Neuronal stem cell (in vitro differentiated cells): ENCODE measurements around the gene CNNM2.

Experiments used
- DNase-seq: peaks from one replicate; pipeline ENCODE4 v3.0.0-alpha.2; 2013; ENCODE audit warnings: low spot score
- H2AFZ ChIP-seq: one replicate; pipeline ENCODE4 v1.6.1; 2013; ENCODE audit warnings: mild to moderate bottlenecking, low read length, inconsistent platforms
- H2AK5ac ChIP-seq: 2 replicates; pipeline ENCODE4 v1.6.1; 2013; ENCODE audit warnings: low read depth, mild to moderate bottlenecking, inconsistent platforms, low read length, moderate library complexity, mixed read lengths
- H2BK120ac ChIP-seq: 2 replicates; pipeline ENCODE4 v1.6.1; 2013; ENCODE audit warnings: low read depth, mild to moderate bottlenecking, inconsistent platforms, low read length, moderate library complexity, mixed read lengths
- H2BK12ac ChIP-seq: one replicate; pipeline ENCODE4 v1.6.1; 2013; ENCODE audit warnings: low read length, inconsistent platforms
- H2BK15ac ChIP-seq: 2 replicates; pipeline ENCODE4 v1.6.1; 2013; ENCODE audit warnings: mild to moderate bottlenecking, low read length, inconsistent platforms, mixed read lengths
- H2BK5ac ChIP-seq: one replicate; pipeline ENCODE4 v1.6.1; 2013; ENCODE audit warnings: inconsistent platforms, mild to moderate bottlenecking, low read length, moderate library complexity
- H3K14ac ChIP-seq: one replicate; pipeline ENCODE4 v1.6.1; 2013; ENCODE audit warnings: low read length, inconsistent platforms
- H3K18ac ChIP-seq: 2 replicates; pipeline ENCODE4 v1.6.1; 2013; ENCODE audit warnings: low read length, inconsistent platforms
- H3K23ac ChIP-seq: 2 replicates; pipeline ENCODE4 v1.6.1; 2013; ENCODE audit warnings: low read depth, mild to moderate bottlenecking, mixed read lengths, low read length, inconsistent platforms; ENCODE audit not compliant: poor library complexity
- H3K27ac ChIP-seq: replicated peaks from 3 replicates; pipeline ENCODE4 v1.5.1; 2013; ENCODE audit warnings: low read length, inconsistent platforms
- H3K27me3 ChIP-seq, 3 experiments: 2 replicates each; pipeline ENCODE4 v1.6.1; 2013; ENCODE audit warnings: low read length in 3 of 3, mild to moderate bottlenecking in 2 of 3, inconsistent platforms in 1 of 3, low read depth in 1 of 3, mixed read lengths in 1 of 3, moderate library complexity in 1 of 3; ENCODE audit not compliant: control insufficient read depth in 3 of 3, insufficient read depth in 3 of 3
- H3K36me3 ChIP-seq, 2 donors: replicated peaks in 1 of 2; 2 replicates each; pipeline ENCODE4 v1.6.1; 2013; ENCODE audit warnings: low read length in 2 of 2; ENCODE audit not compliant: control insufficient read depth in 2 of 2, insufficient read depth in 2 of 2
- H3K4ac ChIP-seq: 2 replicates; pipeline ENCODE4 v1.6.1; 2013; ENCODE audit warnings: inconsistent platforms, mild to moderate bottlenecking, low read length, moderate library complexity
- H3K4me1 ChIP-seq, 2 donors: 1 replicate in 1 of 2; 2 replicates in 1 of 2; pipeline ENCODE4 v1.6.1; 2013; ENCODE audit warnings: low read length in 2 of 2, low read depth in 1 of 2; ENCODE audit not compliant: control insufficient read depth in 2 of 2, insufficient read depth in 1 of 2
- H3K4me2 ChIP-seq: one replicate; pipeline ENCODE4 v1.6.1; 2013; ENCODE audit warnings: mild to moderate bottlenecking, low read length, inconsistent platforms; ENCODE audit not compliant: insufficient read depth, poor library complexity, severe bottlenecking
- H3K4me3 ChIP-seq, 2 donors: 2 replicates each; pipeline ENCODE4 v1.5.1; 2013; ENCODE audit warnings: low read length in 2 of 2, mild to moderate bottlenecking in 2 of 2, inconsistent platforms in 1 of 2, moderate library complexity in 1 of 2
- H3K79me1 ChIP-seq: one replicate; pipeline ENCODE4 v1.6.1; 2013; ENCODE audit warnings: low read depth, mild to moderate bottlenecking, inconsistent platforms, low read length, moderate library complexity
- H3K9ac ChIP-seq: one replicate; pipeline ENCODE4 v1.6.1; 2013; ENCODE audit warnings: mild to moderate bottlenecking, low read depth, low read length, inconsistent platforms; ENCODE audit not compliant: poor library complexity
- H3K9me3 ChIP-seq, 2 donors: replicated peaks in 1 of 2; 2 replicates each; pipeline versions ENCODE3 to v1.6.1; 2013; ENCODE audit warnings: low read length in 2 of 2, mild to moderate bottlenecking in 2 of 2, inconsistent platforms in 1 of 2, low read depth in 1 of 2, mixed read lengths in 1 of 2, moderate library complexity in 1 of 2; ENCODE audit not compliant: control insufficient read depth in 2 of 2, insufficient read depth in 1 of 2
- H4K8ac ChIP-seq: one replicate; pipeline ENCODE4 v1.6.1; 2013; ENCODE audit warnings: low read depth, mild to moderate bottlenecking, inconsistent platforms, low read length, moderate library complexity
- H4K91ac ChIP-seq: one replicate; pipeline ENCODE4 v1.6.1; 2013; ENCODE audit warnings: low read length, low read depth, mild to moderate bottlenecking, inconsistent platforms; ENCODE audit not compliant: poor library complexity
- WGBS, 2 donors: extraction: QIAGEN DNeasy Blood & Tissue Kit; methylation state at CpG; one replicate each; pipeline ENCODE4 v1.1.7; 2013; ENCODE audit warnings: missing lambda C conversion rate in 2 of 2, mixed read lengths in 1 of 2; ENCODE audit not compliant: insufficient read length in 2 of 2, insufficient replicate concordance in 1 of 2; ENCODE audit errors: extremely low coverage in 2 of 2; 5-methylcytosine and 5-hydroxymethylcytosine counted together

Gene CNNM2

DNA sequence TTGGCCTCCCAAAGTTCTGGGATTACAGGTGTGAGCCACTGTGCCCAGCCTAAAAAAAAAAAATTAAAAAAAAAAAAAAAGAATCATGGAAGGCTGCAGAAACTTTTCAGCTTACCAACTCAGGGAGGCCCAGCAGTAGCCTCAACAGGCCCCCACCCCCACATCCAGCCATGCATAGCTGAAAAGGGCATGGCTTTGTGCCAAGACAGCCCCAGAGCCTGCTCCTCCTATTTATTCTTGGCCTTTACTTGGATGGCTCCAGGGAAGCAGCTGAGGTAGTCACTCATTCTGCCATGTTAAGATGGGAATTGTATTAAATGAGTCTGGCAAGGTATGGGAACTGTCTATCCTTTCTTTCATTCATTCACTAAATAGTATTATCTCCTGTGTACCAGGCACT is 13.7 kb upstream of the CNNM2 start:
- Histone ChIP-seq H2BK15ac (no peak overlapping the region), H3K9me3 (no peaks in the 10 kb centered on the region), H4K91ac (no peak overlapping the region), H3K79me1 (no peaks in the 10 kb centered on the region), H3K4ac (no peak overlapping the region), H3K9ac (no peak overlapping the region), H3K18ac (no peak overlapping the region), H2BK12ac (no peak overlapping the region), H3K27me3 (no peaks in the 10 kb centered on the region), H3K4me2 (no peak overlapping the region), H3K27ac (no peak overlapping the region), H2AFZ (no peak overlapping the region), H3K14ac (no peak overlapping the region), H3K23ac (no peak overlapping the region), H2AK5ac (no peak overlapping the region), H3K4me3 (no peak overlapping the region), H3K4me1 (no peaks in the 10 kb centered on the region), H2BK5ac (no peak overlapping the region), H4K8ac (no peak overlapping the region), H2BK120ac (no peak overlapping the region), H3K36me3 (peaks cover 0 to 17% of the 10 kb centered on the region in 2 donors)
- DNase-seq: no peak

DNA sequence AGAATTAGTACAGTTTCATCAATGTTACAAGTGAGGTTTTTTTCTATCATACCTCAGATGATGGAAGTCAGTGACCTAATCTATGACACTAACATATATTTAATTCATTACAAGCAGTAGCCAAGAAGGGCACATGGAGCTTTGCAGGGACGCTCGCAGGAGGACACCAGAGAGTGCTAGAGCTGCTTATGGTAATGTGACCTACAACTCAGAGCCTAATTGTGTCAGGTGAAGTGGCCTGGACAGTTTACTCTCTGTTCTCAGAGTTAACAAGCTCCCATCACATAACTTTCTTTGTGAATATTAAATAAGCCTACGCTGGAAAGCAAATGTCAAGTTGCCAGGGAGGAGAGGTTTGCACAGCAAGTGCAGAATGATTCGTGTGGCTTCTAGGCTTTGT is 11.6 kb upstream of the CNNM2 start:
- no peak overlapping the region for H2AK5ac ChIP-seq
- H2BK12ac ChIP-seq: no peak overlapping the region
- peaks cover 0 to 7% of the 10 kb centered on the region in 2 donors for H3K36me3 ChIP-seq
- H3K18ac ChIP-seq: no peak overlapping the region
- H3K9me3 ChIP-seq: no peaks in the 10 kb centered on the region
- H4K8ac ChIP-seq: no peak overlapping the region
- H3K14ac ChIP-seq: no peak overlapping the region
- no peak overlapping the region for H2BK120ac ChIP-seq
- DNase-seq: no peak
- no peak overlapping the region for H2BK5ac ChIP-seq
- H3K27me3 ChIP-seq: no peaks in the 10 kb centered on the region
- H3K23ac ChIP-seq: no peak overlapping the region
- WGBS, 2 donors: no CpG with 5 or more reads among the region's 4 CpGs
- H3K9ac ChIP-seq: no peak overlapping the region
- no peaks in the 10 kb centered on the region for H3K4me1 ChIP-seq
- no peak overlapping the region for H3K4me3 ChIP-seq
- H4K91ac ChIP-seq: no peak overlapping the region
- no peak overlapping the region for H3K4ac ChIP-seq
- H3K27ac ChIP-seq: no peak overlapping the region
- H2BK15ac ChIP-seq: no peak overlapping the region
- H3K79me1 ChIP-seq: no peaks in the 10 kb centered on the region
- H3K4me2 ChIP-seq: no peak overlapping the region
- H2AFZ ChIP-seq: no peak overlapping the region

DNA sequence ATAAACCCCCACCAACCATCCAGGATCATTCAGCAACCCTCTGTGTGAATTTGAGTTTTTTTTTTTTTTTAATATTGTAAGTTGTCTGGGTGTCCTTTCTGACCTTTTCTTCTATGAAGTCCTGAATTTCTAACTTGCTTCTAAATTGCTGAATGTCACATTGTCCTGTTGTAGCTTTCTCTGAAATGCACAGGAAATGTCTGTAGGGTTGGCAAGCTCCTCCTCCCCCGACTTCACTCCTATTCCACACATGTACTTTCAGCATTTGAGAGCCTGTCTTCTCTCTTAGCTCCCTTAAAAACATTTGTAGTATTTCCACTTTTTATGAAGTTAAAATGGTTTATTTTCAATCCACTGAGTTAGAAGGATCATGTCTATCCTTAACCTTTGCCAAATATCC is 3.3 kb upstream of the CNNM2 start:
- Histone ChIP-seq H3K36me3 (no peaks in the 10 kb centered on the region), H3K9me3 (peaks cover 0 to 2% of the 10 kb centered on the region in 2 donors), H3K14ac (no peak overlapping the region), H3K18ac (no peak overlapping the region), H3K27ac (no peak overlapping the region), H2AFZ (no peak overlapping the region), H2BK15ac (no peak overlapping the region), H2BK12ac (no peak overlapping the region), H3K79me1 (no peaks in the 10 kb centered on the region), H3K4me1 (peaks cover 7 to 10% of the 10 kb centered on the region in 2 donors), H3K23ac (no peak overlapping the region), H4K91ac (no peak overlapping the region), H3K9ac (no peak overlapping the region), H4K8ac (no peak overlapping the region), H2BK120ac (no peak overlapping the region), H3K4me2 (no peak overlapping the region), H3K27me3 (peaks cover 0 to 11% (median 0%) of the 10 kb centered on the region in 3 experiments), H3K4ac (no peak overlapping the region), H2AK5ac (no peak overlapping the region), H2BK5ac (no peak overlapping the region), H3K4me3 (no peak overlapping the region)
- no CpG with 5 or more reads among the region's 1 CpG for WGBS, 2 donors
- DNase-seq: no peak

DNA sequence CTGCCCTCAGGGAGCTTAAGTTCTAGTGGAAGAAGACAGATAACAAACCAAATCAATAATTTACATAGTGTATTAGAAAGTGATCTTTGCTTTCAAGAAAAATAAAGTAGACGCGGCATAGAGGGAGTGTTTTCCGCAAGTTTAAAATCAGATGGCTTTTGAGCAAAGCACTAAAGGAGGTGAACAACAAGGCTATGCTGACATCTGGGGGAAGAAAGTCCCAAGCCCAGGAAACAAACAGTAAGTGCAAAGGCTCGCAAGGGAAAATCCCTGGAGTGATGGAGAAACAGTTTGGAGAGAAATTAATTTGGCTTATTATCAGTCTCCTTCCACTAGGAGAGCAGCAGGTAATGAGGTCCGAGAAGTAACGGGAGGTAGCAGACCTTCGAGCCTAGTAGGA is 1.9 kb upstream of the CNNM2 start:
- DNase-seq: no peak
- Histone ChIP-seq H3K4me1 (peaks cover 9 to 13% of the 10 kb centered on the region in 2 donors), H3K23ac (no peak overlapping the region), H3K27ac (no peak overlapping the region), H3K9me3 (peaks cover 0 to 2% of the 10 kb centered on the region in 2 donors), H2BK12ac (no peak overlapping the region), H2BK15ac (no peak overlapping the region), H3K4me3 (no peak overlapping the region), H3K27me3 (peaks cover 0 to 14% (median 0%) of the 10 kb centered on the region in 3 experiments), H3K4me2 (no peak overlapping the region), H3K14ac (no peak overlapping the region), H2AK5ac (no peak overlapping the region), H4K8ac (no peak overlapping the region), H3K18ac (no peak overlapping the region), H2BK120ac (no peak overlapping the region), H3K4ac (no peak overlapping the region), H3K79me1 (no peaks in the 10 kb centered on the region), H3K36me3 (no peaks in the 10 kb centered on the region), H4K91ac (no peak overlapping the region), H2BK5ac (no peak overlapping the region), H2AFZ (no peak overlapping the region), H3K9ac (no peak overlapping the region)
- no CpG with 5 or more reads among the region's 7 CpGs for WGBS, 2 donors
